Kasumi-1 (cell line): ENCODE results near the gene CST9L.

Experiments
- DNase-seq, 2 experiments: peaks; one replicate each; lab custom pipeline; 2025; lab: John Stamatoyannopoulos, UW

The CST9L gene

GRCh38 chr20:23568320-23568970 lies at the start of gene CST9L:
Gene CST9L, minus strand, starts transcription at chr20:23568484. Its CDS starts 34 bp downstream, at chr20:23568450.
- no peak for DNase-seq

- DNase-seq, result no peak
These were observed 45.9 kb upstream of the CST9L start for GRCh38 chr20:23614163-23614562.

- DNase-seq, result no peak
These were observed 45.4 kb upstream of the CST9L start for GRCh38 chr20:23613676-23614075.

GRCh38 chr20:23612396-23612795 lies 44.1 kb upstream of the CST9L start:
- DNase-seq, result no peak

- no peak for DNase-seq
These were observed 41.3 kb upstream of the CST9L start for GRCh38 chr20:23609486-23610109.

- DNase-seq, result no peak
These were observed 40.1 kb upstream of the CST9L start for GRCh38 chr20:23608251-23608846.

GRCh38 chr20:23607497-23608245 lies 39.4 kb upstream of the CST9L start:
- no peak for DNase-seq

GRCh38 chr20:23606652-23607049 lies 38.4 kb upstream of the CST9L start:
- DNase-seq, result peak; percentile 31 to 53

- DNase-seq, result no peak
These were observed 37.8 kb upstream of the CST9L start, which contains the start of gene CST9 for GRCh38 chr20:23605867-23606651. Gene CST9, minus strand, starts transcription at chr20:23605917. Its CDS starts 53 bp downstream, at chr20:23605864.

GRCh38 chr20:23604306-23604705 lies 36.0 kb upstream of the CST9L start:
- no peak for DNase-seq

- no peak for DNase-seq
These were observed 35.0 kb upstream of the CST9L start for GRCh38 chr20:23603321-23603720.

- no peak for DNase-seq
These were observed 34.4 kb upstream of the CST9L start for GRCh38 chr20:23602699-23603098.

- DNase-seq, result no peak
These were observed 34.0 kb upstream of the CST9L start for GRCh38 chr20:23602241-23602640.

GRCh38 chr20:23601715-23602114 lies 33.4 kb upstream of the CST9L start:
- DNase-seq, result no peak

- DNase-seq, result no peak
These were observed 30.2 kb upstream of the CST9L start for GRCh38 chr20:23598481-23598880.

GRCh38 chr20:23596579-23597250 lies 28.4 kb upstream of the CST9L start:
- DNase-seq, result no peak

- no peak for DNase-seq
These were observed 27.7 kb upstream of the CST9L start for GRCh38 chr20:23595941-23596340.

GRCh38 chr20:23588434-23589403 lies 20.4 kb upstream of the CST9L start:
- peak in 1 of 2 experiments; percentile 15 for DNase-seq

- no peak for DNase-seq
These were observed 19.3 kb upstream of the CST9L start for GRCh38 chr20:23587631-23588030.
